Measurements from ENCODE around the gene ADNP2.

Gene ADNP2

GRCh38 chr18:80070825-80071224 lies 38.2 kb upstream of the ADNP2 start:
- no peak overlapping the region for H3K4me3 ChIP-seq (ENCODE audit: low read depth, low read length, poor library complexity, severe bottlenecking)
- TF ChIP-seq CTCF (IDR thresholded peaks at IDR 0.05; ENCODE audit: low read length) (no peak), EZH2 (IDR thresholded peaks at IDR 0.05; ENCODE audit: borderline replicate concordance, low read length) (no peak)
- no peak overlapping the region for H3K4me2 ChIP-seq (ENCODE audit: low read length)
- H3K4me1 ChIP-seq (ENCODE audit: insufficient read depth, low read length, severe bottlenecking), result no peaks in the 10 kb centered on the region
- no peaks in the 10 kb centered on the region for H3K36me3 ChIP-seq (ENCODE audit: insufficient read depth, low read length)
- no peaks in the 10 kb centered on the region for H3K9me3 ChIP-seq (ENCODE audit: low read length)
- no peak overlapping the region for H3K9ac ChIP-seq (ENCODE audit: low read length)
- no peaks in the 10 kb centered on the region for H3K27me3 ChIP-seq (ENCODE audit: insufficient read depth, low read length)
- no peak overlapping the region for H3K27ac ChIP-seq (ENCODE audit: low read depth, low read length, poor library complexity, severe bottlenecking)
- no peaks in the 10 kb centered on the region for H4K20me1 ChIP-seq (ENCODE audit: insufficient read depth, low read length)
- H3K9me2 ChIP-seq (ENCODE audit: low read depth, low read length), result no peaks in the 10 kb centered on the region
- no peaks in the 10 kb centered on the region for H3F3A ChIP-seq (ENCODE audit: insufficient read depth, low read length)
- H3K79me2 ChIP-seq (ENCODE audit: insufficient read depth, low read length), result no peaks in the 10 kb centered on the region
- no peak overlapping the region for H2AFZ ChIP-seq (ENCODE audit: low read length)

- H3F3A ChIP-seq (ENCODE audit: insufficient read depth, low read length), result no peaks in the 10 kb centered on the region
- no peak overlapping the region for H2AFZ ChIP-seq (ENCODE audit: low read length)
- TF ChIP-seq CTCF (IDR thresholded peaks at IDR 0.05; ENCODE audit: low read length) (no peak), EZH2 (IDR thresholded peaks at IDR 0.05; ENCODE audit: borderline replicate concordance, low read length) (no peak)
- no peak overlapping the region for H3K9ac ChIP-seq (ENCODE audit: low read length)
- H3K36me3 ChIP-seq (ENCODE audit: insufficient read depth, low read length), result no peaks in the 10 kb centered on the region
- H3K27me3 ChIP-seq (ENCODE audit: insufficient read depth, low read length), result no peaks in the 10 kb centered on the region
- H3K9me3 ChIP-seq (ENCODE audit: low read length), result no peaks in the 10 kb centered on the region
- no peak overlapping the region for H3K4me2 ChIP-seq (ENCODE audit: low read length)
- no peaks in the 10 kb centered on the region for H3K79me2 ChIP-seq (ENCODE audit: insufficient read depth, low read length)
- no peak overlapping the region for H3K4me3 ChIP-seq (ENCODE audit: low read depth, low read length, poor library complexity, severe bottlenecking)
- no peak overlapping the region for H3K27ac ChIP-seq (ENCODE audit: low read depth, low read length, poor library complexity, severe bottlenecking)
- no peaks in the 10 kb centered on the region for H3K9me2 ChIP-seq (ENCODE audit: low read depth, low read length)
- no peaks in the 10 kb centered on the region for H4K20me1 ChIP-seq (ENCODE audit: insufficient read depth, low read length)
- H3K4me1 ChIP-seq (ENCODE audit: insufficient read depth, low read length, severe bottlenecking), result no peaks in the 10 kb centered on the region
These were observed 34.9 kb upstream of the ADNP2 start for GRCh38 chr18:80074183-80074582.

DNA sequence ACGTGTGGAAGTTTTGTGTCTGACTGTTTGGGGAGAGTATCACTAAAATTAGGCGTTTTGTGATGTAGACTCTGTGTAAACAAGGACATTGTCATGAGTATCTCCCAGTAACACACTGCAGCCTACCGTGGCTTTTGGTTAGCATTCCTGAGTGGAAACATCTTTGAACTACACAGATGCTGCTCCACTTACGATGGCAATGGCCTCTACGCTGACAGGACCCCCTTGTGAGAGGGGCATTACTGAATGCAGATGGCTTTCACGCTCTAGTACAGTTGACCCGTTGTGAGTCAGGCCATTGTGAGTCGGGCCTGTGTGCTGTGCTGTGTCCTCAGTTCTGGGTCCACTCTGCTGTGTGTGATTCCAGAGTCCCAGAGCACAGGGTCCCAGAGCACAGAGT lies 34.4 kb upstream of the ADNP2 start:
- H3K36me3 ChIP-seq (ENCODE audit: insufficient read depth, low read length), result no peaks in the 10 kb centered on the region
- no peak for TF ChIP-seq EZH2 (IDR thresholded peaks at IDR 0.05; ENCODE audit: borderline replicate concordance, low read length)
- TF ChIP-seq CTCF (IDR thresholded peaks at IDR 0.05; ENCODE audit: low read length), result no peak
- no peak overlapping the region for H3K27ac ChIP-seq (ENCODE audit: low read depth, low read length, poor library complexity, severe bottlenecking)
- no peaks in the 10 kb centered on the region for H3K27me3 ChIP-seq (ENCODE audit: insufficient read depth, low read length)
- H3K9me3 ChIP-seq (ENCODE audit: low read length), result no peaks in the 10 kb centered on the region
- H3K79me2 ChIP-seq (ENCODE audit: insufficient read depth, low read length), result no peaks in the 10 kb centered on the region
- H3K9ac ChIP-seq (ENCODE audit: low read length), result no peak overlapping the region
- no peaks in the 10 kb centered on the region for H4K20me1 ChIP-seq (ENCODE audit: insufficient read depth, low read length)
- no peak overlapping the region for H2AFZ ChIP-seq (ENCODE audit: low read length)
- H3K4me1 ChIP-seq (ENCODE audit: insufficient read depth, low read length, severe bottlenecking), result no peaks in the 10 kb centered on the region
- no peak overlapping the region for H3K4me3 ChIP-seq (ENCODE audit: low read depth, low read length, poor library complexity, severe bottlenecking)
- H3F3A ChIP-seq (ENCODE audit: insufficient read depth, low read length), result no peaks in the 10 kb centered on the region
- no peak overlapping the region for H3K4me2 ChIP-seq (ENCODE audit: low read length)
- no peaks in the 10 kb centered on the region for H3K9me2 ChIP-seq (ENCODE audit: low read depth, low read length)
